Measurements from ENCODE around the gene SLC22A2.

Gene SLC22A2

GRCh38 chr6:160260803-160261450 lies 2.3 kb upstream of the SLC22A2 start:
- no peak overlapping the region for H2AFZ ChIP-seq (ENCODE audit: low read depth, low read length, severe bottlenecking)
- no peaks in the 10 kb centered on the region for H3F3A ChIP-seq (ENCODE audit: insufficient read depth)
- H3K27me3 ChIP-seq (ENCODE audit: low read length): no peaks in the 10 kb centered on the region
- no peak overlapping the region for H3K4me2 ChIP-seq (ENCODE audit: low read depth, low read length, poor library complexity, severe bottlenecking)
- no peak overlapping the region for H3K27ac ChIP-seq (ENCODE audit: low read depth, low read length)
- no peaks in the 10 kb centered on the region for H4K20me1 ChIP-seq (ENCODE audit: low read depth, low read length)
- H3K9me2 ChIP-seq (replicated peaks; ENCODE audit: insufficient read depth, low read length): no peaks in the 10 kb centered on the region
- H3K9ac ChIP-seq (ENCODE audit: low read length): no peak overlapping the region
- no peaks in the 10 kb centered on the region for H3K9me3 ChIP-seq (ENCODE audit: insufficient read depth, low read length)
- H3K4me3 ChIP-seq (ENCODE audit: insufficient read depth, low read length, poor library complexity, severe bottlenecking): no peak overlapping the region
- TF ChIP-seq CTCF (IDR thresholded peaks at IDR 0.05; ENCODE audit: insufficient read depth, low read length, poor library complexity, severe bottlenecking) (no peak), EZH2phosphoT487 (conservative IDR thresholded peaks at IDR 0.05; ENCODE audit: low read length) (no peak)
- no peaks in the 10 kb centered on the region for H3K79me2 ChIP-seq (ENCODE audit: insufficient read depth, low read length)
- H3K36me3 ChIP-seq (ENCODE audit: low read length): no peaks in the 10 kb centered on the region

GRCh38 chr6:160260367-160260766 lies 1.7 kb upstream of the SLC22A2 start:
- no peaks in the 10 kb centered on the region for H3F3A ChIP-seq (ENCODE audit: insufficient read depth)
- no peak for TF ChIP-seq EZH2phosphoT487 (conservative IDR thresholded peaks at IDR 0.05; ENCODE audit: low read length)
- no peak for TF ChIP-seq CTCF (IDR thresholded peaks at IDR 0.05; ENCODE audit: insufficient read depth, low read length, poor library complexity, severe bottlenecking)
- H3K9me2 ChIP-seq (replicated peaks; ENCODE audit: insufficient read depth, low read length): no peaks in the 10 kb centered on the region
- H3K9me3 ChIP-seq (ENCODE audit: insufficient read depth, low read length): no peaks in the 10 kb centered on the region
- H3K4me2 ChIP-seq (ENCODE audit: low read depth, low read length, poor library complexity, severe bottlenecking): no peak overlapping the region
- no peak overlapping the region for H3K9ac ChIP-seq (ENCODE audit: low read length)
- no peaks in the 10 kb centered on the region for H3K79me2 ChIP-seq (ENCODE audit: insufficient read depth, low read length)
- H4K20me1 ChIP-seq (ENCODE audit: low read depth, low read length): no peaks in the 10 kb centered on the region
- H3K36me3 ChIP-seq (ENCODE audit: low read length): no peaks in the 10 kb centered on the region
- no peak overlapping the region for H3K27ac ChIP-seq (ENCODE audit: low read depth, low read length)
- no peak overlapping the region for H3K4me3 ChIP-seq (ENCODE audit: insufficient read depth, low read length, poor library complexity, severe bottlenecking)
- no peak overlapping the region for H2AFZ ChIP-seq (ENCODE audit: low read depth, low read length, severe bottlenecking)
- H3K27me3 ChIP-seq (ENCODE audit: low read length): no peaks in the 10 kb centered on the region

- H3K9me3 ChIP-seq (ENCODE audit: insufficient read depth, low read length): no peaks in the 10 kb centered on the region
- no peaks in the 10 kb centered on the region for H4K20me1 ChIP-seq (ENCODE audit: low read depth, low read length)
- no peak overlapping the region for H2AFZ ChIP-seq (ENCODE audit: low read depth, low read length, severe bottlenecking)
- H3F3A ChIP-seq (ENCODE audit: insufficient read depth): no peaks in the 10 kb centered on the region
- no peaks in the 10 kb centered on the region for H3K36me3 ChIP-seq (ENCODE audit: low read length)
- no peaks in the 10 kb centered on the region for H3K27me3 ChIP-seq (ENCODE audit: low read length)
- H3K9me2 ChIP-seq (replicated peaks; ENCODE audit: insufficient read depth, low read length): no peaks in the 10 kb centered on the region
- no peak overlapping the region for H3K9ac ChIP-seq (ENCODE audit: low read length)
- H3K4me2 ChIP-seq (ENCODE audit: low read depth, low read length, poor library complexity, severe bottlenecking): no peak overlapping the region
- TF ChIP-seq EZH2phosphoT487 (conservative IDR thresholded peaks at IDR 0.05; ENCODE audit: low read length) (no peak), CTCF (IDR thresholded peaks at IDR 0.05; ENCODE audit: insufficient read depth, low read length, poor library complexity, severe bottlenecking) (no peak)
- H3K79me2 ChIP-seq (ENCODE audit: insufficient read depth, low read length): no peaks in the 10 kb centered on the region
- no peak overlapping the region for H3K4me3 ChIP-seq (ENCODE audit: insufficient read depth, low read length, poor library complexity, severe bottlenecking)
- no peak overlapping the region for H3K27ac ChIP-seq (ENCODE audit: low read depth, low read length)
These were observed 977 bp upstream of the SLC22A2 start for GRCh38 chr6:160259598-160259997.

All from SU-DHL-6 (cell line).